Neural progenitor cell (in vitro differentiated cells): ENCODE measurements around the gene RPS16. TPM values are rescaled to one million over a fixed set of nuclear protein-coding genes. Genes with fewer than 3 reads are reported as not detected.

ENCODE experiments used
- DNase-seq: peaks from one replicate; pipeline ENCODE4 v3.0.0-alpha.2; 2016; ENCODE audit warnings: low spot score
- H2AFZ ChIP-seq: fragments of 200-600 bp; sonication (generic); replicated peaks from 2 replicates; pipeline ENCODE4 v1.6.1; 2016; ENCODE audit warnings: antibody characterized with exemption
- H3F3A ChIP-seq: fragments of 200-600 bp; sonication (generic); 2 replicates; pipeline ENCODE4 v1.6.1; 2016; ENCODE audit warnings: antibody characterized with exemption, low read depth
- H3K27ac ChIP-seq: fragments of 200-600 bp; sonication (generic); 2 replicates; pipeline ENCODE4 v1.5.1; 2016; ENCODE audit warnings: mild to moderate bottlenecking
- H3K27me3 ChIP-seq: fragments of 200-600 bp; sonication (generic); 2 replicates; pipeline ENCODE4 v1.6.1; 2016; ENCODE audit warnings: mild to moderate bottlenecking, moderate library complexity
- H3K36me3 ChIP-seq: fragments of 200-600 bp; sonication (generic); 2 replicates; pipeline ENCODE4 v1.5.1; 2016
- H3K4me1 ChIP-seq: fragments of 200-600 bp; sonication (generic); 2 replicates; pipeline ENCODE4 v1.6.1; 2016; ENCODE audit warnings: mixed run types
- H3K4me2 ChIP-seq: fragments of 200-600 bp; sonication (generic); 2 replicates; pipeline ENCODE4 v1.6.1; 2016
- H3K4me3 ChIP-seq: fragments of 200-600 bp; sonication (generic); 2 replicates; pipeline ENCODE4 v1.5.1; 2016
- H3K79me2 ChIP-seq: fragments of 200-600 bp; sonication (generic); 2 replicates; pipeline ENCODE4 v1.6.1; 2016; ENCODE audit warnings: low read depth
- H3K9ac ChIP-seq: fragments of 200-600 bp; sonication (generic); 2 replicates; pipeline ENCODE4 v1.6.1; 2016
- H3K9me3 ChIP-seq: fragments of 200-600 bp; sonication (generic); 2 replicates; pipeline ENCODE4 v1.5.1; 2016; ENCODE audit warnings: low read depth
- H4K20me1 ChIP-seq: fragments of 200-600 bp; sonication (generic); 2 replicates; pipeline ENCODE4 v1.6.1; 2016; ENCODE audit warnings: low read depth
- H3K27ac Mint-ChIP-seq: 3 replicates; pipeline ENCODE4 v1.8.0; 2021; ENCODE audit warnings: mixed read lengths
- H3K27me3 Mint-ChIP-seq: 2 replicates; pipeline ENCODE4 v1.8.0; 2022; ENCODE audit warnings: low read depth, mild to moderate bottlenecking, inconsistent platforms, moderate library complexity, mixed read lengths; ENCODE audit not compliant: insufficient read depth
- H3K36me3 Mint-ChIP-seq: 3 replicates; pipeline ENCODE4 v1.8.0; 2021; ENCODE audit warnings: mixed read lengths
- H3K4me1 Mint-ChIP-seq: 3 replicates; pipeline ENCODE4 v1.8.0; 2021; ENCODE audit warnings: mixed read lengths
- H3K4me3 Mint-ChIP-seq: 3 replicates; pipeline ENCODE4 v1.8.0; 2021; ENCODE audit warnings: mild to moderate bottlenecking, moderate library complexity, mixed read lengths
- H3K9me3 Mint-ChIP-seq: 3 replicates; pipeline ENCODE4 v1.8.0; 2020; ENCODE audit warnings: mixed read lengths
- EZH2 ChIP-seq: fragments of 200-600 bp; sonication (generic); IDR thresholded peaks from 2 replicates; pipeline ENCODE4 v1.6.1; 2017; ENCODE audit warnings: antibody characterized with exemption, mild to moderate bottlenecking, moderate library complexity
- EZH2phosphoT487 ChIP-seq: fragments of 200-600 bp; sonication (generic); IDR thresholded peaks from 2 replicates; pipeline ENCODE4 v1.6.1; 2017; ENCODE audit warnings: antibody characterized with exemption
- total RNA-seq: library from RNA; depleted of rRNA; stranded (reverse); fragments of >200 nt; gene quantifications from 2 replicates; pipeline ENCODE4 v1.2.3, GENCODE V29; 2015; ENCODE audit warnings: low replicate concordance
- TF ChIP-seq, protein P1 (sequence below): fragments of 200-600 bp; sonication (generic); IDR thresholded peaks from 2 replicates; pipeline ENCODE4 v1.5.1; 2017; ENCODE audit warnings: antibody characterized with exemption, mild to moderate bottlenecking

The RPS16 gene
- total RNA-seq, 1 donor from 2014 or later, result 94.8 TPM

DNA sequence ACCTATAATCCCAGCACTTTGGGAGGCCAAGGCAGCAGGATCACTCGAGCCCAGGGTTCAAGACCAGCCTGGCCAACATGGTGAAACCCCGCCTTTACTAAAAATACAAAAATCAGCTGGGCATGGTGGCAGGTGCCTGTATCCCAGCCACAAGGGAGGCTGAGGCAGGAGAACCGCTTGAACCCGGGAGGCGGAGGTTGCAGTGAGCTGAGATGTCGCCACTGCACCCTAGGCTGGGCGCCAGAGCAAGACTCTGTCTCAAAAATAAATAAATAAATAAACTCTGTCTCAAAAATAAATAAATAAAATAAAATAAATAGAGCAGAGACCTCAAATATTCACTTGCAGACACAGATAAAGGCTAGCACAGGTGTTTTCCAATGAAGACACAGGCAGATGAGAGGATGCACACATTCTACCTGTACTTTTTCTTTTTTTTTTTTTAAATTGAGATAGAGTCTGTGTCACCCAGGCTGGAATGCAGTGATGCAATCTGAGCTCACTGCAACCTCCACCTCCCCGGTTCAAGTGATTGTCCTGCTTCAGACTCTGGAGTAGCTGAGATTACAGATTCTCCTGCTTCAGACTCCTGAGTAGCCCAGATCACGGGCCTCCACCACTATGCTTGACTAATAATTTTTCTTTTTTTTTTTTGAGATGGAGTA lies 2.7 kb upstream of the RPS16 start:
- Histone ChIP-seq H3K79me2 (peaks cover 24% of the 10 kb centered on the region), H2AFZ (no peak overlapping the region), H3K9me3 (no peaks in the 10 kb centered on the region), H3K4me2 (no peak overlapping the region), H3K27ac (no peak overlapping the region), H3K27me3 (no peaks in the 10 kb centered on the region), H3K4me3 (no peak overlapping the region), H3K36me3 (peaks cover 13% of the 10 kb centered on the region), H3K9ac (no peak overlapping the region), H3F3A (peaks cover 44% of the 10 kb centered on the region), H4K20me1 (peaks cover 22% of the 10 kb centered on the region), H3K4me1 (peaks cover 17% of the 10 kb centered on the region)
- Mint-ChIP-seq H3K4me3 (no peak overlapping the region), H3K9me3 (no peaks in the 10 kb centered on the region), H3K36me3 (peaks cover 13% of the 10 kb centered on the region), H3K4me1 (peaks cover 24% of the 10 kb centered on the region), H3K27me3 (peaks cover 4% of the 10 kb centered on the region), H3K27ac (no peak overlapping the region)
- no peak for DNase-seq
- TF ChIP-seq, protein P1, sequence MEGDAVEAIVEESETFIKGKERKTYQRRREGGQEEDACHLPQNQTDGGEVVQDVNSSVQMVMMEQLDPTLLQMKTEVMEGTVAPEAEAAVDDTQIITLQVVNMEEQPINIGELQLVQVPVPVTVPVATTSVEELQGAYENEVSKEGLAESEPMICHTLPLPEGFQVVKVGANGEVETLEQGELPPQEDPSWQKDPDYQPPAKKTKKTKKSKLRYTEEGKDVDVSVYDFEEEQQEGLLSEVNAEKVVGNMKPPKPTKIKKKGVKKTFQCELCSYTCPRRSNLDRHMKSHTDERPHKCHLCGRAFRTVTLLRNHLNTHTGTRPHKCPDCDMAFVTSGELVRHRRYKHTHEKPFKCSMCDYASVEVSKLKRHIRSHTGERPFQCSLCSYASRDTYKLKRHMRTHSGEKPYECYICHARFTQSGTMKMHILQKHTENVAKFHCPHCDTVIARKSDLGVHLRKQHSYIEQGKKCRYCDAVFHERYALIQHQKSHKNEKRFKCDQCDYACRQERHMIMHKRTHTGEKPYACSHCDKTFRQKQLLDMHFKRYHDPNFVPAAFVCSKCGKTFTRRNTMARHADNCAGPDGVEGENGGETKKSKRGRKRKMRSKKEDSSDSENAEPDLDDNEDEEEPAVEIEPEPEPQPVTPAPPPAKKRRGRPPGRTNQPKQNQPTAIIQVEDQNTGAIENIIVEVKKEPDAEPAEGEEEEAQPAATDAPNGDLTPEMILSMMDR, result no peak
- TF ChIP-seq EZH2 (no peak), EZH2phosphoT487 (no peak)

DNA sequence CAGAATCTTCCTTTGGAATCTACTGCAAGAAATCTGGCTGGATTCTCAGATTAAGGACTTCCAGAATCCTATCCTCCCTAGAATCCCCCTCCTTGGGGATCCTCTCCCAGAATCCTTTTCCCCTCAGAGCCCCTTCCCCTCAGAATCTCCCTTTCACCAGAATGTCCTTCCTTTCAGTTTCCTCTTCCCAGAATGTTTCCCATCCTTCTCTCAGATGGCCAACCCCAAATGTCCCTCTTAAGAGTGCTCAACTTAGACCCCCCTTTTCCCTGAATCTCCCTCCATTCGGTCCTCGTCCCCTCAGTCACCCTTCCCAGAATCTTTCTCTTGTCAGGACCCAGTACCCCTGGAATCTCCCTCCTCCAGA lies 584 bp upstream of the RPS16 start:
- peak overlapping the region; percentile 100 for H3K4me3 ChIP-seq
- peaks cover 17% of the 10 kb centered on the region for H3K4me1 ChIP-seq
- H4K20me1 ChIP-seq, result peaks cover 26% of the 10 kb centered on the region
- Mint-ChIP-seq H3K27me3 (peaks cover 4% of the 10 kb centered on the region), H3K36me3 (peaks cover 17% of the 10 kb centered on the region), H3K4me1 (peaks cover 24% of the 10 kb centered on the region), H3K27ac (peak overlapping the region; percentile 99), H3K9me3 (no peaks in the 10 kb centered on the region), H3K4me3 (peak overlapping the region; percentile 100)
- peaks cover 31% of the 10 kb centered on the region for H3K79me2 ChIP-seq
- TF ChIP-seq EZH2 (no peak), EZH2phosphoT487 (no peak)
- TF ChIP-seq, protein P1, result no peak
- H3K9ac ChIP-seq, result peak overlapping the region; percentile 82
- H3K36me3 ChIP-seq, result peaks cover 16% of the 10 kb centered on the region
- no peaks in the 10 kb centered on the region for H3K27me3 ChIP-seq
- peaks cover 51% of the 10 kb centered on the region for H3F3A ChIP-seq
- H3K27ac ChIP-seq, result peak overlapping the region; percentile 83
- peak overlapping the region; percentile 91 for H3K4me2 ChIP-seq
- no peak for DNase-seq
- no peaks in the 10 kb centered on the region for H3K9me3 ChIP-seq
- peak overlapping the region; percentile 30 for H2AFZ ChIP-seq

DNA sequence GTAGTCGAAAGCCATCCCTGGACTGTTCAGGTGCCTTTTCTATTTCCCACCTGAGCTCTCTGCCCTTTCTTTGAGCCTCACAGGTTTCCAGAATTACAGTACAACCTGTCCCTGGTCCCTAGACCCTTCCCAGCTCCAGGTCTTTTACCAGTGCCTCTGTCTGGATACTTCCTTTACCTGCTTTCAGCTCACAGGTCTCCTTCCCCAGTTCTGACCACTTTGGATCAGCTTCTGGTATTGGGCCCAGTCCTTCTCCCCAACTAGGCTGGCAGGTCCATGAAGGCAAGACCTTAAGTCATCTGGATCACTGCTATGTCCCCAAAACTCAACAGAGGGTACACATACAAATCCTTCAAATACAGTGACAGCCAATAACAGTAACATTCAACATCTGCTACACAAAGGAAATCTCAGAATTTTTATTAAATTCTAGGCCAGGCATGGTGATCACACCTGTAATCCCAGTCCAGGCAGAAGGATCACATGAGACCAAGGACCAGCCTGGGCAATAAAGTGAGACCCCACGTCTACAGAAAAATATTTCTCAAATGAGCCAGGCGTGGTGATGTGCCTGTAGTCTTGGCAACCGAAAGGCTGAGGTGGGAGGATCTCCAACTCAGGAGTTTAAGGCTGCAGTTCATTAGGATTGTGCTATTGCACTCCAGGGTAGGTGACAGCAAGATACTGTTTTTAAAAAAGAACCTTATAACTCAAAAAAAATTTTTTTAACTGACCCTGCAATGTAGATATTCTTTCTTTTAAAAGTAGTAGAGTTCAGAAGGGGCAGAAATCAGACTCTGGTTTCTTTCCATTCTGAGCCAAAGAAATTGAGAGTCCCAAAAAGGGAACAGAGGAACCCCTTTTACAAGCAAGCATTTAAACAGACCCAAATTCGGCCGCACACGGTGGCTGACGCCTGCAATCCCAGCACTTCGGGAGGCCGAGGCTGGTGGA lies 1.3 kb downstream of the RPS16 start:
- Histone ChIP-seq H2AFZ (no peak overlapping the region), H3K4me2 (peak overlapping the region; percentile 98), H3K9me3 (no peaks in the 10 kb centered on the region), H3F3A (peaks cover 66% of the 10 kb centered on the region), H3K79me2 (peaks cover 31% of the 10 kb centered on the region), H3K36me3 (peaks cover 16% of the 10 kb centered on the region), H3K27me3 (no peaks in the 10 kb centered on the region), H3K27ac (no peak overlapping the region), H4K20me1 (peaks cover 26% of the 10 kb centered on the region), H3K9ac (peak overlapping the region; percentile 99), H3K4me1 (peaks cover 17% of the 10 kb centered on the region), H3K4me3 (peak overlapping the region; percentile 100)
- H3K36me3 Mint-ChIP-seq, result peaks cover 17% of the 10 kb centered on the region
- H3K27ac Mint-ChIP-seq, result no peak overlapping the region
- no peak for DNase-seq
- H3K27me3 Mint-ChIP-seq, result peaks cover 2% of the 10 kb centered on the region
- H3K9me3 Mint-ChIP-seq, result no peaks in the 10 kb centered on the region
- peak overlapping the region; percentile 100 for H3K4me3 Mint-ChIP-seq
- TF ChIP-seq EZH2phosphoT487 (no peak), EZH2 (no peak)
- TF ChIP-seq, protein P1, result no peak
- peaks cover 24% of the 10 kb centered on the region for H3K4me1 Mint-ChIP-seq
